H9 (cell line): ENCODE data around the gene SLC16A1. TPM values are rescaled to one million over a fixed set of nuclear protein-coding genes. Genes with fewer than 3 reads are reported as not detected.
"Not testable (repeated sequence)": the region's sequence is repeated elsewhere in the genome, so short reads cannot be mapped to it uniquely, and the experiment has no call there.

Experiments used
- DNase-seq: peaks from one replicate; pipeline ENCODE4 v3.0.0-alpha.2; 2017
- H2AFZ ChIP-seq: one replicate; pipeline ENCODE4 v1.6.1; 2013; ENCODE audit warnings: mild to moderate bottlenecking, low read length, control low read depth, moderate library complexity
- H2AK5ac ChIP-seq: 2 replicates; pipeline ENCODE4 v1.6.1; 2013; ENCODE audit warnings: low read length, control low read depth, mixed read lengths; ENCODE audit not compliant: insufficient read length
- H2BK120ac ChIP-seq: one replicate; pipeline ENCODE4 v1.6.1; 2013; ENCODE audit warnings: low read depth, mild to moderate bottlenecking, low read length, control low read depth, inconsistent platforms; ENCODE audit not compliant: poor library complexity, severe bottlenecking
- H2BK12ac ChIP-seq: 2 replicates; pipeline ENCODE4 v1.6.1; 2013; ENCODE audit warnings: low read length, control low read depth, mixed read lengths, low read depth; ENCODE audit not compliant: insufficient read length
- H2BK15ac ChIP-seq: 2 replicates; pipeline ENCODE4 v1.6.1; 2013; ENCODE audit warnings: low read depth, low read length, control low read depth
- H2BK20ac ChIP-seq: one replicate; pipeline ENCODE4 v1.6.1; 2013; ENCODE audit warnings: low read depth, mild to moderate bottlenecking, low read length, control low read depth, inconsistent platforms; ENCODE audit not compliant: poor library complexity, severe bottlenecking
- H2BK5ac ChIP-seq: 2 replicates; pipeline ENCODE4 v1.6.1; 2013; ENCODE audit warnings: low read length, control low read depth, mixed read lengths; ENCODE audit not compliant: insufficient read length
- H3K14ac ChIP-seq: 2 replicates; pipeline ENCODE4 v1.6.1; 2013; ENCODE audit warnings: low read length, control low read depth; ENCODE audit not compliant: insufficient read depth
- H3K18ac ChIP-seq: 2 replicates; pipeline ENCODE4 v1.6.1; 2013; ENCODE audit warnings: low read depth, mild to moderate bottlenecking, mixed read lengths, low read length, control low read depth; ENCODE audit not compliant: insufficient read length
- H3K23ac ChIP-seq: 2 replicates; pipeline ENCODE4 v1.6.1; 2013; ENCODE audit warnings: low read length, control low read depth, mixed read lengths, low read depth; ENCODE audit not compliant: insufficient read length
- H3K23me2 ChIP-seq: 2 replicates; pipeline ENCODE4 v1.6.1; 2013; ENCODE audit warnings: low read depth, mild to moderate bottlenecking, mixed read lengths, low read length, control low read depth; ENCODE audit not compliant: insufficient read length, poor library complexity, severe bottlenecking
- H3K27ac ChIP-seq: 2 replicates; pipeline ENCODE4 v1.5.1; 2013; ENCODE audit warnings: low read length, control low read depth, mixed read lengths, low read depth; ENCODE audit not compliant: insufficient read length
- H3K27me3 ChIP-seq: 2 replicates; pipeline ENCODE4 v1.6.1; 2013; ENCODE audit warnings: low read length, control low read depth, inconsistent platforms; ENCODE audit not compliant: insufficient read depth
- H3K4ac ChIP-seq: 2 replicates; pipeline ENCODE4 v1.6.1; 2013; ENCODE audit warnings: low read depth, mild to moderate bottlenecking, control low read depth, inconsistent platforms, low read length, moderate library complexity
- H3K4me1 ChIP-seq: 2 replicates; pipeline ENCODE4 v1.6.1; 2013; ENCODE audit warnings: low read length, control low read depth, inconsistent platforms; ENCODE audit not compliant: insufficient read depth
- H3K4me2 ChIP-seq: 2 replicates; pipeline ENCODE4 v1.6.1; 2013; ENCODE audit warnings: low read length, control low read depth, mixed read lengths; ENCODE audit not compliant: insufficient read length, insufficient read depth
- H3K56ac ChIP-seq: 2 replicates; pipeline ENCODE4 v1.6.1; 2013; ENCODE audit warnings: low read depth, mild to moderate bottlenecking, mixed read lengths, low read length, control low read depth; ENCODE audit not compliant: insufficient read length
- H3K79me1 ChIP-seq: 2 replicates; pipeline ENCODE4 v1.6.1; 2013; ENCODE audit warnings: low read depth, mild to moderate bottlenecking, moderate library complexity, low read length, control low read depth, inconsistent platforms; ENCODE audit not compliant: insufficient read depth, poor library complexity, severe bottlenecking
- H3K79me2 ChIP-seq: 2 replicates; pipeline ENCODE4 v1.6.1; 2013; ENCODE audit warnings: low read length, control low read depth, inconsistent platforms; ENCODE audit not compliant: insufficient read depth
- H3K9ac ChIP-seq: 2 replicates; pipeline ENCODE4 v1.6.1; 2013; ENCODE audit warnings: low read length, control low read depth, mixed read lengths; ENCODE audit not compliant: insufficient read length; ENCODE audit errors: extremely low read depth
- H3K9me3 ChIP-seq: one replicate; pipeline ENCODE4 v1.6.1; 2013; ENCODE audit warnings: low read depth, low read length, inconsistent platforms; ENCODE audit not compliant: control insufficient read depth
- H3T11ph ChIP-seq: one replicate; pipeline ENCODE4 v1.6.1; 2013; ENCODE audit warnings: mild to moderate bottlenecking, low read length, control low read depth, inconsistent platforms
- H4K20me1 ChIP-seq: one replicate; pipeline ENCODE4 v1.6.1; 2013; ENCODE audit not compliant: control insufficient read depth, insufficient read length, insufficient read depth
- H4K5ac ChIP-seq: 2 replicates; pipeline ENCODE4 v1.6.1; 2013; ENCODE audit warnings: low read depth, mild to moderate bottlenecking, mixed read lengths, low read length, control low read depth; ENCODE audit not compliant: insufficient read length
- H4K8ac ChIP-seq: replicated peaks from 2 replicates; pipeline ENCODE4 v1.6.1; 2013; ENCODE audit warnings: low read length, control low read depth, mixed read lengths, low read depth; ENCODE audit not compliant: insufficient read length
- H4K91ac ChIP-seq: 2 replicates; pipeline ENCODE4 v1.6.1; 2013; ENCODE audit warnings: low read depth, mild to moderate bottlenecking, moderate library complexity, mixed read lengths, low read length, control low read depth; ENCODE audit not compliant: insufficient read length
- H3K27ac Mint-ChIP-seq, 3 experiments: 2 replicates in 2 of 3; 3 replicates in 1 of 3; pipeline ENCODE4 v1.8.0; 2020 to 2021; ENCODE audit warnings: mixed read lengths in 3 of 3, mild to moderate bottlenecking in 1 of 3, moderate library complexity in 1 of 3
- H3K27me3 Mint-ChIP-seq: 2 replicates; pipeline ENCODE4 v1.8.0; 2021; ENCODE audit warnings: low read depth, mild to moderate bottlenecking, moderate library complexity, mixed read lengths
- H3K36me3 Mint-ChIP-seq, 3 experiments: 2 replicates in 2 of 3; 3 replicates in 1 of 3; pipeline ENCODE4 v1.8.0; 2020 to 2021; ENCODE audit warnings: low read depth in 3 of 3, mixed read lengths in 3 of 3; ENCODE audit not compliant: insufficient read depth in 1 of 3
- H3K4me1 Mint-ChIP-seq, 2 experiments: 2 replicates each; pipeline ENCODE4 v1.8.0; 2020; ENCODE audit warnings: mixed read lengths in 2 of 2
- H3K4me3 Mint-ChIP-seq, 2 experiments: 2 replicates in 1 of 2; 3 replicates in 1 of 2; pipeline ENCODE4 v1.8.0; 2020 to 2021; ENCODE audit warnings: mild to moderate bottlenecking in 2 of 2, mixed read lengths in 2 of 2, moderate library complexity in 1 of 2
- H3K9me3 Mint-ChIP-seq, 2 experiments: 2 replicates in 1 of 2; 3 replicates in 1 of 2; pipeline ENCODE4 v1.8.0; 2020; ENCODE audit warnings: mild to moderate bottlenecking in 2 of 2, mixed read lengths in 2 of 2, moderate library complexity in 1 of 2
- CTCF ChIP-seq: fragments of 200-600 bp; sonication (generic); conservative IDR thresholded peaks from 3 replicates; pipeline ENCODE4 v1.8.0; 2021; ENCODE audit warnings: antibody characterized with exemption, mild to moderate bottlenecking
- WGBS: extraction: QIAGEN DNeasy Blood & Tissue Kit; methylation state at CpG from one replicate; pipeline ENCODE4 v1.1.7; 2013; ENCODE audit warnings: missing lambda C conversion rate, low lambda C conversion rate, mixed read lengths; ENCODE audit not compliant: insufficient read length; ENCODE audit errors: extremely low coverage; 5-methylcytosine and 5-hydroxymethylcytosine counted together
- total RNA-seq: library from RNA; stranded (reverse); gene quantifications from 2 replicates; pipeline ENCODE4 v1.2.1, GENCODE V29; 2021

SLC16A1 gene
- total RNA-seq, 1 experiment from 2014 or later: 381 TPM

GRCh38 chr1:112887599-112888283 lies 68.3 kb downstream of the SLC16A1 start:
- Histone ChIP-seq H3K9ac (no peak overlapping the region), H3K23me2 (no peaks in the 10 kb centered on the region), H3K14ac (no peak overlapping the region; the same call in 1 of the 2 replicates), H2BK15ac (no peak overlapping the region), H4K20me1 (no peaks in the 10 kb centered on the region), H2AFZ (no peak overlapping the region), H3K27ac (no peak overlapping the region), H3K4me2 (no peak overlapping the region), H3K27me3 (no peaks in the 10 kb centered on the region), H2BK12ac (no peak overlapping the region), H2BK5ac (no peak overlapping the region), H2BK120ac (no peak overlapping the region), H3K4ac (no peak overlapping the region), H3K18ac (no peak overlapping the region), H3T11ph (no peak overlapping the region), H2BK20ac (no peak overlapping the region), H3K56ac (no peak overlapping the region), H3K79me2 (no peaks in the 10 kb centered on the region), H4K91ac (no peak overlapping the region), H3K23ac (no peak overlapping the region), H4K5ac (no peak overlapping the region), H3K79me1 (no peaks in the 10 kb centered on the region), H4K8ac (no peak overlapping the region), H2AK5ac (no peak overlapping the region), H3K9me3 (no peaks in the 10 kb centered on the region), H3K4me1 (no peaks in the 10 kb centered on the region)
- Mint-ChIP-seq H3K27ac (peak overlapping the region in 1 of 3 experiments; percentile 37; a peak in 2 of 7 replicates), H3K9me3 (peaks cover 2 to 4% of the 10 kb centered on the region in 2 experiments; a peak in 2 of 5 replicates), H3K36me3 (no peaks in the 10 kb centered on the region; a peak in 1 of 7 replicates), H3K27me3 (no peaks in the 10 kb centered on the region), H3K4me1 (peaks cover 5 to 8% of the 10 kb centered on the region in 2 experiments; a peak in 3 of 4 replicates), H3K4me3 (no peak overlapping the region)
- no peak for DNase-seq
- TF ChIP-seq CTCF: no peak
- whole genome bisulfite sequencing: no CpG with 5 or more reads among the region's 10 CpGs

- not testable (repeated sequence) for H3K79me2 ChIP-seq, H4K20me1 ChIP-seq, H3K79me1 ChIP-seq, H4K5ac ChIP-seq, H3K4me2 ChIP-seq, H3K9me3 ChIP-seq, H4K91ac ChIP-seq, H4K8ac ChIP-seq, H3T11ph ChIP-seq, H2BK15ac ChIP-seq, H3K23ac ChIP-seq, H3K27me3 ChIP-seq, H3K36me3 Mint-ChIP-seq, H3K4me3 Mint-ChIP-seq, H3K23me2 ChIP-seq, H2AK5ac ChIP-seq, H3K27me3 Mint-ChIP-seq, H3K9ac ChIP-seq, H2BK120ac ChIP-seq, H3K27ac ChIP-seq, H2BK5ac ChIP-seq, H3K9me3 Mint-ChIP-seq, H2AFZ ChIP-seq, H2BK20ac ChIP-seq, H3K14ac ChIP-seq, H3K4ac ChIP-seq, H3K56ac ChIP-seq, H3K27ac Mint-ChIP-seq, H2BK12ac ChIP-seq, DNase-seq, H3K18ac ChIP-seq, H3K4me1 ChIP-seq
- no CpG with 5 or more reads among the region's 5 CpGs for WGBS
- peaks cover 26 to 30% of the 10 kb centered on the region in 2 experiments for H3K4me1 Mint-ChIP-seq
These were observed 71.0 kb downstream of the SLC16A1 start for GRCh38 chr1:112884996-112885395.
